H1 (cell line): ENCODE measurements around the gene GRIN2C. TPM values are rescaled to one million over a fixed set of nuclear protein-coding genes. Genes with fewer than 3 reads are reported as not detected.

ENCODE experiments used
- CTCF ChIA-PET: fragments of 300-600 bp; sonication (Branson Sonifier 250); formaldehyde crosslinking; loops from one replicate; lab custom pipeline; 2021; ENCODE audit not compliant: partially characterized antibody; lab: Charles Lee
- POLR2A ChIA-PET: fragments of 300-600 bp; sonication (Branson Sonifier 250); formaldehyde crosslinking; loops from one replicate; lab custom pipeline; 2021; ENCODE audit warnings: inconsistent platforms; ENCODE audit not compliant: partially characterized antibody; lab: Charles Lee
- DNase-seq, 2 experiments: peaks; one replicate each; pipeline versions ENCODE4 v3.0.0 to v3.0.0-alpha.2; 2010 to 2022; ENCODE audit warnings: low spot score in 2 of 2, low read depth in 1 of 2, mixed read lengths in 1 of 2
- FAIRE-seq: peaks from 2 replicates; lab custom pipeline; 2011; peaks lifted over from hg19 to GRCh38; lab: Jason Lieb, UNC
- H2AFZ ChIP-seq: 2 replicates; pipeline ENCODE4 v1.8.1; 2012; ENCODE audit warnings: low read length, inconsistent platforms
- H2AK5ac ChIP-seq: 2 replicates; pipeline ENCODE4 v1.6.1; 2013; ENCODE audit warnings: low read depth, low read length
- H2BK120ac ChIP-seq: replicated peaks from 2 replicates; pipeline ENCODE3; 2013; ENCODE audit warnings: low read depth, low read length, inconsistent platforms
- H2BK12ac ChIP-seq: 2 replicates; pipeline ENCODE4 v1.6.1; 2013; ENCODE audit warnings: low read depth, low read length
- H2BK15ac ChIP-seq: 2 replicates; pipeline ENCODE4 v1.6.1; 2013; ENCODE audit warnings: low read length
- H2BK20ac ChIP-seq: 2 replicates; pipeline ENCODE4 v1.6.1; 2013; ENCODE audit warnings: low read length
- H2BK5ac ChIP-seq: 2 replicates; pipeline ENCODE4 v1.6.1; 2013; ENCODE audit warnings: low read depth, low read length
- H3K14ac ChIP-seq: 2 replicates; pipeline ENCODE4 v1.6.1; 2013; ENCODE audit warnings: inconsistent platforms; ENCODE audit not compliant: insufficient read length
- H3K18ac ChIP-seq: 2 replicates; pipeline ENCODE4 v1.6.1; 2013; ENCODE audit warnings: low read length; ENCODE audit errors: extremely low read depth
- H3K23ac ChIP-seq: 2 replicates; pipeline ENCODE4 v1.6.1; 2013; ENCODE audit warnings: inconsistent platforms; ENCODE audit not compliant: insufficient read length
- H3K23me2 ChIP-seq: 2 replicates; pipeline ENCODE4 v1.6.1; 2013; ENCODE audit warnings: low read depth, low read length
- H3K27ac ChIP-seq: 2 replicates; pipeline ENCODE4 v1.6.1; 2011; ENCODE audit warnings: low read depth, low read length, inconsistent platforms
- H3K27me3 ChIP-seq, 4 experiments: replicated peaks in 1 of 4; 1 replicate in 1 of 4; 2 replicates in 3 of 4; pipeline versions ENCODE4 v1.6.1 to v1.8.1; 2011 to 2013; ENCODE audit warnings: low read length in 3 of 4, mild to moderate bottlenecking in 3 of 4, inconsistent platforms in 2 of 4, mixed read lengths in 2 of 4, moderate library complexity in 1 of 4; ENCODE audit not compliant: control insufficient read depth in 3 of 4, insufficient read depth in 3 of 4; ENCODE audit errors: extremely low read depth in 1 of 4
- H3K36me3 ChIP-seq, 4 experiments: 2 replicates each; pipeline versions ENCODE4 v1.6.1 to v1.8.1; 2011 to 2013; ENCODE audit warnings: mild to moderate bottlenecking in 4 of 4, low read length in 3 of 4, moderate library complexity in 2 of 4, control low read depth in 1 of 4, inconsistent platforms in 1 of 4; ENCODE audit not compliant: insufficient read depth in 4 of 4, control insufficient read depth in 2 of 4
- H3K4ac ChIP-seq: replicated peaks from 2 replicates; pipeline ENCODE3; 2013; ENCODE audit warnings: low read length, low read depth, mixed read lengths, inconsistent platforms; ENCODE audit not compliant: insufficient read length
- H3K4me1 ChIP-seq, 4 experiments: replicated peaks in 1 of 4; 1 replicate in 1 of 4; 2 replicates in 3 of 4; pipeline versions ENCODE4 v1.6.1 to v1.8.1; 2011 to 2013; ENCODE audit warnings: low read length in 3 of 4, inconsistent platforms in 2 of 4, mixed read lengths in 1 of 4; ENCODE audit not compliant: insufficient read depth in 4 of 4, control insufficient read depth in 3 of 4
- H3K4me2 ChIP-seq, 2 experiments: 2 replicates each; pipeline versions ENCODE4 v1.6.1 to v1.8.1; 2011 to 2013; ENCODE audit warnings: low read depth in 2 of 2, low read length in 2 of 2, control low read depth in 1 of 2, inconsistent platforms in 1 of 2, mild to moderate bottlenecking in 1 of 2; ENCODE audit not compliant: insufficient read depth in 1 of 2
- H3K4me3 ChIP-seq, 4 experiments: fragments of 200-600, 300-600 bp in 1 of 4; sonication (generic), shearing (Covaris generic), sonication (Bioruptor Twin) in 1 of 4; 2 replicates each; pipeline versions ENCODE4 v1.5.1 to v1.8.1; 2011 to 2016; ENCODE audit warnings: low read length in 4 of 4, low read depth in 3 of 4, control low read depth in 2 of 4, inconsistent platforms in 2 of 4, mild to moderate bottlenecking in 2 of 4, mixed read lengths in 1 of 4, moderate library complexity in 1 of 4; ENCODE audit not compliant: insufficient read depth in 2 of 4; ENCODE audit errors: extremely low read depth in 1 of 4
- H3K56ac ChIP-seq: replicated peaks from 2 replicates; pipeline ENCODE3; 2013; ENCODE audit warnings: low read depth, mild to moderate bottlenecking, mixed read lengths, low read length, inconsistent platforms; ENCODE audit not compliant: insufficient read length
- H3K79me1 ChIP-seq: 2 replicates; pipeline ENCODE4 v1.6.1; 2013; ENCODE audit warnings: low read depth, low read length, control low read depth
- H3K79me2 ChIP-seq, 2 experiments: 2 replicates each; pipeline versions ENCODE4 v1.6.1 to v1.8.1; 2012 to 2013; ENCODE audit warnings: low read length in 2 of 2, mild to moderate bottlenecking in 2 of 2, inconsistent platforms in 1 of 2; ENCODE audit not compliant: insufficient read depth in 2 of 2, control insufficient read depth in 1 of 2
- H3K9ac ChIP-seq, 4 experiments: replicated peaks in 1 of 4; 1 replicate in 1 of 4; 2 replicates in 3 of 4; pipeline versions ENCODE4 v1.6.1 to v1.8.1; 2011 to 2013; ENCODE audit warnings: low read depth in 3 of 4, low read length in 3 of 4, control low read depth in 2 of 4, mild to moderate bottlenecking in 2 of 4, moderate library complexity in 2 of 4, inconsistent platforms in 1 of 4; ENCODE audit errors: extremely low read depth in 1 of 4
- H3K9me3 ChIP-seq, 2 experiments: 2 replicates each; pipeline versions ENCODE4 v1.6.1 to v1.8.1; 2012 to 2013; ENCODE audit warnings: mild to moderate bottlenecking in 2 of 2, moderate library complexity in 2 of 2, control low read depth in 1 of 2, inconsistent platforms in 1 of 2, low read depth in 1 of 2, low read length in 1 of 2, mixed read lengths in 1 of 2; ENCODE audit not compliant: insufficient read depth in 2 of 2
- H4K20me1 ChIP-seq, 2 experiments: replicated peaks in 1 of 2; 2 replicates each; pipeline versions ENCODE3 to v1.8.1; 2011 to 2013; ENCODE audit warnings: inconsistent platforms in 2 of 2, low read length in 2 of 2, mild to moderate bottlenecking in 1 of 2; ENCODE audit not compliant: insufficient read depth in 2 of 2, control insufficient read depth in 1 of 2
- H4K5ac ChIP-seq: 2 replicates; pipeline ENCODE4 v1.6.1; 2013; ENCODE audit warnings: low read length, low read depth, mixed read lengths, inconsistent platforms; ENCODE audit not compliant: insufficient read length
- H4K8ac ChIP-seq: 2 replicates; pipeline ENCODE4 v1.8.0; 2013; ENCODE audit warnings: mild to moderate bottlenecking, moderate library complexity, low read length, inconsistent platforms; ENCODE audit not compliant: insufficient read depth; ENCODE audit errors: extremely low read depth
- H4K91ac ChIP-seq: replicated peaks from 2 replicates; pipeline ENCODE3; 2013; ENCODE audit warnings: low read length, mixed read lengths, inconsistent platforms; ENCODE audit not compliant: insufficient read length
- RBBP5 ChIP-seq: IDR thresholded peaks from 2 replicates; pipeline ENCODE4 v1.7.1; 2012; ENCODE audit warnings: low read depth, mild to moderate bottlenecking, inconsistent platforms, low read length, moderate library complexity, borderline replicate concordance
- SP2 ChIP-seq: IDR thresholded peaks from 2 replicates; pipeline ENCODE4 v1.6.1; 2012; ENCODE audit warnings: mild to moderate bottlenecking, low read length, inconsistent platforms
- TEAD4 ChIP-seq: IDR thresholded peaks from 2 replicates; pipeline ENCODE4 v1.6.1; 2012; ENCODE audit warnings: low read depth, low read length, inconsistent platforms, mixed read lengths
- WGBS, 2 experiments: shearing (Covaris generic) in 1 of 2; methylation state at CpG; one replicate each; pipeline versions ENCODE4 v1.1.6 to v1.1.7; 2013 to 2015; ENCODE audit warnings: low lambda C conversion rate in 2 of 2, mixed read lengths in 2 of 2, inconsistent platforms in 1 of 2, low coverage in 1 of 2, missing lambda C conversion rate in 1 of 2; ENCODE audit not compliant: insufficient replicate concordance in 2 of 2, insufficient coverage in 1 of 2, insufficient read length in 1 of 2; ENCODE audit errors: extremely low coverage in 1 of 2, missing lambda C conversion rate in 1 of 2; 5-methylcytosine and 5-hydroxymethylcytosine counted together
- polyA plus RNA-seq, 7 experiments: library from polyadenylated mRNA; depleted of rRNA in 3 of 7; stranded (reverse) in 5 of 7; unstranded in 2 of 7; fragments of >200 nt in 5 of 7; fragments of 200-250 nt in 2 of 7; gene quantifications; 1 replicate in 5 of 7; 2 replicates in 1 of 7; 4 replicates in 1 of 7; pipeline versions ENCODE4 v1.2.1 to v1.2.3, GENCODE V29; 2011 to 2013; ENCODE audit warnings: missing spikeins in 2 of 7, mixed read lengths in 2 of 7
- total RNA-seq: library from RNA; stranded (reverse); fragmentation: NEBNext Ultra II Directional; extraction: Animal tissue kit (Norgen Biotek cat#: 25700); gene quantifications from 2 replicates; pipeline ENCODE4 v1.2.1, GENCODE V29; 2021
- TF ChIP-seq, protein P1 (sequence below): IDR thresholded peaks from 2 replicates; pipeline ENCODE4 v1.6.1; 2011; ENCODE audit warnings: low read length, improper control_type of control experiment

Gene GRIN2C
- total and polyA plus RNA-seq, 2 of the 8 experiments (the other 6 are each of a cell fraction or from before 2014, with no cell fraction given) = 0.06 to 0.07 TPM

DNA sequence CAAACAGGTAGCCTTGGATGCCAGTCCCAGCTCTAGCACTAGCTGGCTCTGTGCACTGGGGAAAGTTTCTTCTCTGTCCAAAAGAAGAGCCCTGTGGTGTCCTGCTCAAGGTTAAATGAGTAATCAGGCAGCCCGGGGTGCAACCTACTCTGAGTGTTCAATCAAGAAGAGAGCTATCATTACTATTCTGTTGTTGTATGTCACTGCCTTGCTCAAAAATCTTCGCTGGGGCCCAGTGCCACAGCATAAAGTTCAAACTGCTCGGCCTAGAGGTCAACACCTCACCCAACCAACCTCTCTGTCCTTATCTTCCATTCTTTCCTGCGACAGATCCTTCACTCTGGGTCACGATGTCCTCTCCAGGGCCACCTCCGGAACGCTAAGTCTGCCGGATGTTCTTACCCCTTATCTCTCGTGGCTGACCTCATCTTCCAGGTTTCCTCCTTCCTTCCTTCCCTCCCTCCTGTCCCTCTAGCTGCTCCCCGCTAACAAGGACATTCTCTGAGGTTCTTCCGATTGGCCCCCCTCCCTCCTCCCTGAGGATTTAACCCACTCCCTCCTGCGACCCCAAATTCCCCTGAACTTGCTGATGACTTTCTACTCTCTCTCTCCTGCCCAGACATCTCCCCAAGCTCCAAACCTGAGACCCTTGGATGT, 8.7 kb upstream of the GRIN2C start:
- Histone ChIP-seq H3K4me3 (no peak overlapping the region), H2AK5ac (no peak overlapping the region), H2BK120ac (no peak overlapping the region), H4K91ac (no peak overlapping the region), H2BK15ac (no peak overlapping the region), H3K23me2 (peaks cover 10% of the 10 kb centered on the region), H2AFZ (no peak overlapping the region), H3K4me1 (peaks cover 0 to 10% (median 5%) of the 10 kb centered on the region in 4 experiments; a peak in 6 of 7 replicates), H4K20me1 (peaks cover 1 to 4% of the 10 kb centered on the region in 2 experiments), H3K4ac (no peak overlapping the region), H3K36me3 (peaks cover 0 to 6% (median 0%) of the 10 kb centered on the region in 4 experiments; a peak in 2 of 8 replicates), H3K4me2 (no peak overlapping the region), H3K27ac (no peak overlapping the region), H3K79me2 (no peaks in the 10 kb centered on the region; a peak in 1 of 4 replicates), H3K9ac (no peak overlapping the region), H3K18ac (no peak overlapping the region), H3K14ac (no peak overlapping the region), H2BK20ac (no peak overlapping the region), H2BK5ac (no peak overlapping the region), H3K9me3 (no peaks in the 10 kb centered on the region), H3K23ac (no peak overlapping the region), H2BK12ac (no peak overlapping the region), H3K79me1 (peaks cover 7% of the 10 kb centered on the region; the same call in 1 of the 2 replicates), H4K5ac (no peak overlapping the region), H3K56ac (no peak overlapping the region), H3K27me3 (peaks cover 0 to 3% (median 0%) of the 10 kb centered on the region in 4 experiments; a peak in 2 of 7 replicates)
- no peak for DNase-seq
- no peak for FAIRE-seq
- ChIA-PET POLR2A (interaction anchor here (1.0 to 1.6 kb wide), 3 partner anchors 21 to 76 kb away, joined by 3 to 4 read pairs (median 3); no protein-coding TSS in a partner anchor), CTCF (interaction anchor here (0.8 to 99.6 kb wide), 8 partner anchors 13 to 198 kb away, joined by 3 to 2981 read pairs (median 40); partner anchors contain the start of genes FDXR, GRIN2C, NAT9 and OTOP2)
- WGBS, 2 experiments = 92% methylated on average over 12 of the region's 12 CpGs; no CpG with 5 or more reads in 1 of the 2 experiments
- TF ChIP-seq RBBP5 (no peak), TEAD4 (no peak), SP2 (no peak)
- TF ChIP-seq, protein P1, sequence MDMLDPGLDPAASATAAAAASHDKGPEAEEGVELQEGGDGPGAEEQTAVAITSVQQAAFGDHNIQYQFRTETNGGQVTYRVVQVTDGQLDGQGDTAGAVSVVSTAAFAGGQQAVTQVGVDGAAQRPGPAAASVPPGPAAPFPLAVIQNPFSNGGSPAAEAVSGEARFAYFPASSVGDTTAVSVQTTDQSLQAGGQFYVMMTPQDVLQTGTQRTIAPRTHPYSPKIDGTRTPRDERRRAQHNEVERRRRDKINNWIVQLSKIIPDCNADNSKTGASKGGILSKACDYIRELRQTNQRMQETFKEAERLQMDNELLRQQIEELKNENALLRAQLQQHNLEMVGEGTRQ = no peak
- TF ChIP-seq, all 59 proteins: peak for 0
- H4K8ac ChIP-seq = no peak overlapping the region
